Kidney glomerular epithelial cell (primary cell): ENCODE measurements around the gene GJB5.

ENCODE experiments used
- DNase-seq: peaks from one replicate; lab custom pipeline; 2025; lab: John Stamatoyannopoulos, UW

GJB5 gene

GRCh38 chr1:34776911-34777310, 22.1 kb downstream of the GJB5 start:
- no peak for DNase-seq

GRCh38 chr1:34777519-34778321, 22.9 kb downstream of the GJB5 start:
- no peak for DNase-seq

GRCh38 chr1:34778381-34778780, 23.5 kb downstream of the GJB5 start:
- DNase-seq = no peak

GRCh38 chr1:34779005-34779404, 24.2 kb downstream of the GJB5 start:
- DNase-seq = no peak

GRCh38 chr1:34779526-34779925, 24.7 kb downstream of the GJB5 start:
- DNase-seq = no peak

GRCh38 chr1:34779962-34780361, 25.1 kb downstream of the GJB5 start:
- no peak for DNase-seq

GRCh38 chr1:34780528-34780927, 25.7 kb downstream of the GJB5 start:
- no peak for DNase-seq

GRCh38 chr1:34781071-34781843, 26.4 kb downstream of the GJB5 start, which contains the start of gene GJB3:
GJB3 (plus strand) TSS chr1:34781214; CDS start chr1:34784763, 3,549 bp downstream.
- DNase-seq = no peak

- DNase-seq = no peak
Measured at GRCh38 chr1:34781844-34782391, 27.1 kb downstream of the GJB5 start.

GRCh38 chr1:34784751-34785221, 29.9 kb downstream of the GJB5 start:
- DNase-seq = no peak

- DNase-seq = no peak
Measured at GRCh38 chr1:34785231-34785874, 30.5 kb downstream of the GJB5 start.

- no peak for DNase-seq
Measured at GRCh38 chr1:34785875-34786470, 31.1 kb downstream of the GJB5 start.

GRCh38 chr1:34786521-34787325, 31.9 kb downstream of the GJB5 start:
- peak; percentile 80 for DNase-seq

GRCh38 chr1:34787461-34788420, 32.9 kb downstream of the GJB5 start:
- no peak for DNase-seq

GRCh38 chr1:34790985-34791384, 36.1 kb downstream of the GJB5 start:
- DNase-seq = no peak

GRCh38 chr1:34792424-34792823, 37.6 kb downstream of the GJB5 start:
- no peak for DNase-seq

GRCh38 chr1:34792868-34793727, 38.3 kb downstream of the GJB5 start, which contains the start of gene GJA4:
GJA4 (plus strand) TSS chr1:34792999; CDS start chr1:34794214, 1,215 bp downstream.
- DNase-seq = no peak

- DNase-seq = no peak
Measured at GRCh38 chr1:34794001-34794789, 39.3 kb downstream of the GJB5 start.
